HepG2 (cell line): ENCODE results near the gene HSPA1A. TPM values are rescaled to one million over a fixed set of nuclear protein-coding genes. Genes with fewer than 3 reads are reported as not detected.

Experiments
- ATAC-seq: fragments of 200-7000 bp; cut with Tn5 transposase; 3 replicates; pipeline ENCODE4 v1.9.1; 2020; ENCODE audit warnings: mild to moderate bottlenecking, moderate library complexity
- BruUV-seq: library from RNA; stranded (reverse); fragments of 400-500 nt; replicated peaks from 2 replicates; lab custom pipeline; 2021; lab: Mats Ljungman, UMichigan
- CTCF ChIA-PET: fragments of 300-600 bp; formaldehyde crosslinking; extraction: SDS; loops from one replicate; lab custom pipeline; 2021; ENCODE audit warnings: low total read pairs, inconsistent platforms, low intra/inter-chr PET ratio; lab: Yijun Ruan, JAX
- POLR2A ChIA-PET: fragments of 350-600 bp; sonication (Branson Sonifier 250); formaldehyde crosslinking; loops from one replicate; lab custom pipeline; 2020; ENCODE audit warnings: antibody characterized with exemption, inconsistent platforms; lab: Yijun Ruan, JAX
- DNase-seq: peaks from one replicate; pipeline ENCODE4 v3.0.0-alpha.2; 2015; ENCODE audit warnings: low spot score
- FAIRE-seq: peaks from 3 replicates; lab custom pipeline; 2011; peaks lifted over from hg19 to GRCh38; lab: Jason Lieb, UNC
- H2AFZ ChIP-seq: one replicate; pipeline ENCODE4 v1.6.1; 2011; ENCODE audit warnings: low read length, inconsistent platforms
- H3K27ac ChIP-seq: fragments of 300-600 bp; 3 replicates; pipeline ENCODE4 v1.8.0; 2011; ENCODE audit warnings: mixed run types, mild to moderate bottlenecking, mixed read lengths, low read length, inconsistent platforms; ENCODE audit not compliant: insufficient read depth; ENCODE audit errors: extremely low read length
- H3K27me3 ChIP-seq, 2 experiments: fragments of 200-600 bp in 1 of 2; 2 replicates in 1 of 2; 3 replicates in 1 of 2; pipeline versions ENCODE4 v1.6.0 to v1.8.0; 2011; ENCODE audit warnings: low read length in 2 of 2, mild to moderate bottlenecking in 2 of 2, moderate library complexity in 2 of 2, inconsistent platforms in 1 of 2; ENCODE audit not compliant: insufficient read depth in 2 of 2, control insufficient read depth in 1 of 2
- H3K36me3 ChIP-seq, 2 experiments: fragments of 200-600 bp in 1 of 2; replicated peaks in 1 of 2; 2 replicates in 1 of 2; 3 replicates in 1 of 2; pipeline versions ENCODE4 v1.5.1 to v1.8.0; 2011; ENCODE audit warnings: low read length in 2 of 2, inconsistent platforms in 1 of 2; ENCODE audit not compliant: insufficient read depth in 2 of 2, control insufficient read depth in 1 of 2
- H3K4me1 ChIP-seq: 2 replicates; pipeline ENCODE4 v1.5.1; 2012; ENCODE audit warnings: low read length, inconsistent platforms; ENCODE audit not compliant: insufficient read depth
- H3K4me2 ChIP-seq: 2 replicates; pipeline ENCODE4 v1.6.0; 2011; ENCODE audit warnings: low read depth, low read length, inconsistent platforms
- H3K4me3 ChIP-seq, 3 experiments: fragments of 200-600 bp in 1 of 3; sonication (generic), shearing (Covaris generic) in 1 of 3; replicated peaks in 1 of 3; 2 replicates each; pipeline ENCODE4 v1.5.1; 2011 to 2016; ENCODE audit warnings: low read length in 3 of 3, inconsistent platforms in 2 of 3, low read depth in 2 of 3, mild to moderate bottlenecking in 2 of 3, control low read depth in 1 of 3, mixed read lengths in 1 of 3; ENCODE audit not compliant: insufficient read depth in 1 of 3
- H3K79me2 ChIP-seq: one replicate; pipeline ENCODE4 v1.6.1; 2011; ENCODE audit warnings: low read length, inconsistent platforms; ENCODE audit not compliant: insufficient read depth
- H3K9ac ChIP-seq: 2 replicates; pipeline ENCODE4 v1.6.0; 2011; ENCODE audit warnings: mild to moderate bottlenecking, low read depth, low read length, inconsistent platforms; ENCODE audit not compliant: insufficient read depth
- H3K9me3 ChIP-seq: 2 replicates; pipeline ENCODE4 v1.5.1; 2012; ENCODE audit warnings: mild to moderate bottlenecking, low read length
- H4K20me1 ChIP-seq: 2 replicates; pipeline ENCODE4 v1.6.0; 2011; ENCODE audit warnings: inconsistent platforms, mild to moderate bottlenecking, low read length, moderate library complexity; ENCODE audit not compliant: insufficient read depth
- EZH2 ChIP-seq: conservative IDR thresholded peaks from 2 replicates; pipeline ENCODE4 v1.6.1; 2012; ENCODE audit warnings: mild to moderate bottlenecking, low read depth, low read length, moderate library complexity
- FOXC1 ChIP-seq: sonication (generic); formaldehyde crosslinking; IDR thresholded peaks from 2 replicates; pipeline ENCODE4 v1.8.0; 2022; ENCODE audit warnings: mild to moderate bottlenecking, missing genetic modification reagents, borderline replicate concordance
- HDAC1 ChIP-seq: sonication (generic); formaldehyde crosslinking; IDR thresholded peaks from 2 replicates; pipeline ENCODE4 v1.5.1; 2020; ENCODE audit warnings: mild to moderate bottlenecking, missing genetic modification reagents
- KAT2B ChIP-seq: fragments of 150-350 bp; IDR thresholded peaks from 2 replicates; pipeline ENCODE4 v1.6.1; 2014; ENCODE audit warnings: low read depth, low read length, borderline replicate concordance
- KDM6A ChIP-seq: IDR thresholded peaks from 2 replicates; pipeline ENCODE4 v1.6.1; 2016; ENCODE audit warnings: low read depth
- PCBP2 ChIP-seq: fragments of 200-400 bp; formaldehyde crosslinking; optimal IDR thresholded peaks from 2 replicates; pipeline ENCODE3; 2018; ENCODE audit warnings: low read length, low read depth; ENCODE audit not compliant: poor library complexity, severe bottlenecking
- POLR2A ChIP-seq, 2 experiments: IDR thresholded peaks; 2 replicates each; pipeline ENCODE4 v1.6.1; 2011; ENCODE audit warnings: low read depth in 2 of 2, low read length in 2 of 2, mild to moderate bottlenecking in 1 of 2, moderate library complexity in 1 of 2; ENCODE audit not compliant: insufficient read depth in 1 of 2
- RARA ChIP-seq: IDR thresholded peaks from 2 replicates; pipeline ENCODE4 v1.6.1; 2016; ENCODE audit warnings: missing genetic modification reagents, missing compliant biosample characterization
- SRF ChIP-seq: IDR thresholded peaks from 2 replicates; pipeline ENCODE4 v1.6.1; 2011; ENCODE audit warnings: mild to moderate bottlenecking, low read depth, low read length, moderate library complexity
- TEAD2 ChIP-seq: sonication (generic); formaldehyde crosslinking; IDR thresholded peaks from 2 replicates; pipeline ENCODE4 v1.9.0; 2021; ENCODE audit warnings: missing genetic modification reagents
- ZBTB1 ChIP-seq: sonication (generic); formaldehyde crosslinking; IDR thresholded peaks from 2 replicates; pipeline ENCODE4 v1.4.0; 2020; ENCODE audit warnings: missing genetic modification reagents, borderline replicate concordance
- ZNF160 ChIP-seq: sonication (generic); formaldehyde crosslinking; IDR thresholded peaks from 2 replicates; pipeline ENCODE4 v1.8.0; 2022; ENCODE audit warnings: mild to moderate bottlenecking, inconsistent platforms, missing genetic modification reagents
- ZNF232 ChIP-seq: sonication (generic); formaldehyde crosslinking; IDR thresholded peaks from 2 replicates; pipeline ENCODE4 v1.4.0; 2020; ENCODE audit warnings: missing genetic modification reagents, borderline replicate concordance
- ZNF530 ChIP-seq: sonication (generic); formaldehyde crosslinking; IDR thresholded peaks from 2 replicates; pipeline ENCODE4 v1.5.0; 2020; ENCODE audit warnings: low read depth, mild to moderate bottlenecking, missing genetic modification reagents
- ZNF552 ChIP-seq: sonication (generic); formaldehyde crosslinking; IDR thresholded peaks from 2 replicates; pipeline ENCODE4 v1.9.0; 2022; ENCODE audit warnings: missing genetic modification reagents, mild to moderate bottlenecking, borderline replicate concordance
- ZNF562 ChIP-seq: sonication (generic); formaldehyde crosslinking; IDR thresholded peaks from 2 replicates; pipeline ENCODE4 v1.8.0; 2022; ENCODE audit warnings: missing genetic modification reagents, borderline replicate concordance
- ZNF775 ChIP-seq: sonication (generic); formaldehyde crosslinking; IDR thresholded peaks from 2 replicates; pipeline ENCODE4 v1.4.0; 2020; ENCODE audit warnings: missing genetic modification reagents, mild to moderate bottlenecking, moderate library complexity, borderline replicate concordance
- ZNF792 ChIP-seq: IDR thresholded peaks from 2 replicates; pipeline ENCODE4 v1.6.1; 2016
- ZNF879 ChIP-seq: sonication (generic); formaldehyde crosslinking; IDR thresholded peaks from 2 replicates; pipeline ENCODE4 v1.8.1; 2023; ENCODE audit warnings: missing genetic modification reagents
- WGBS: methylation state at CpG from one replicate; pipeline ENCODE4 v1.1.6; 2017; ENCODE audit warnings: low lambda C conversion rate; 5-methylcytosine and 5-hydroxymethylcytosine counted together
- in situ Hi-C: cut with HindIII; loops from 2 replicates; pipeline ENCODE4 v1.10.0; 2017; ENCODE audit warnings: low pct_unique_long_range_greater_than_20kb; ENCODE audit not compliant: extremely low pct_ligation_motif_present
- intact Hi-C: fragments of 100-400 bp; cut with micrococcal nuclease; formaldehyde crosslinking; loops from one replicate; pipeline ENCODE4 v1.10.0; 2022; ENCODE audit not compliant: unreplicated experiment
- polyA plus RNA-seq, 8 experiments: library from polyadenylated mRNA; depleted of rRNA in 3 of 8; stranded (reverse) in 7 of 8; unstranded in 1 of 8; fragments of >200 nt; fragmentation: Illumina TruSeq in 4 of 8; extraction: Trizol in 4 of 8; gene quantifications; 2 replicates each; pipeline versions ENCODE4 v1.2.1 to v1.2.3, GENCODE V29; 2011 to 2016; ENCODE audit warnings: low read depth in 4 of 8, missing spikeins in 1 of 8, mixed read lengths in 1 of 8; ENCODE audit not compliant: insufficient read depth in 1 of 8
- total RNA-seq, 5 experiments: library from RNA; depleted of rRNA; stranded (reverse); fragments of >200 nt; fragmentation: Illumina TruSeq; extraction: Trizol; gene quantifications; 2 replicates each; pipeline ENCODE4 v1.2.3, GENCODE V29; 2016; ENCODE audit warnings: low read depth in 1 of 5
- TF ChIP-seq, protein P1 (sequence below): sonication (generic); formaldehyde crosslinking; IDR thresholded peaks from 2 replicates; pipeline ENCODE4 v1.8.0; 2022; ENCODE audit warnings: mild to moderate bottlenecking, missing genetic modification reagents, moderate library complexity
- TF ChIP-seq, protein P2 (sequence below): sonication (generic); formaldehyde crosslinking; IDR thresholded peaks from 2 replicates; pipeline ENCODE4 v1.8.0; 2022; ENCODE audit warnings: missing genetic modification reagents, mild to moderate bottlenecking, moderate library complexity, borderline replicate concordance
- TF ChIP-seq, protein P3 (sequence below): IDR thresholded peaks from 2 replicates; pipeline ENCODE4 v1.6.1; 2016; ENCODE audit warnings: mild to moderate bottlenecking, missing biosample characterization, missing genetic modification reagents
- TF ChIP-seq, protein P4 (sequence below): sonication (generic); formaldehyde crosslinking; IDR thresholded peaks from 2 replicates; pipeline ENCODE4 v1.5.0; 2020; ENCODE audit warnings: mild to moderate bottlenecking, missing genetic modification reagents, moderate library complexity

HSPA1A gene
- total and polyA plus RNA-seq, 2 of the 13 experiments (the other 11 are each of a cell fraction or from before 2014, with no cell fraction given) = 44.5 to 85.0 TPM

DNA sequence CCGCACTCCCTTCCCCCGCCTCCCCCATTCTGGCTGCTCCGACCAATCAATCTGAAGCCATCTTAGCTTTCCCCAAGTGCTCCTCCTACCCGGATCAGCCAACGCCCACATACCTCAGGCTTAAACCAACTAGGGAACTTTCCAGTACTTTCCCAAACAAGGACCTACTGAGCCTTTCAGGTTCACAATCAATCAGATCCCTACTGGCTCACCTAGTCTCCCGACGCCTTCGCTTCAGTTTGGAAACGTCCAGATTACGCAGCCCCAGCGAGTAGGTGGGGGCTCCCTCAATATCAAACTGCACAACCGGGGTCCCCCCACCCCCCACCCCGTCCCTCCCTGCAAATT is 692 bp upstream of the HSPA1A start:
- Histone ChIP-seq H3K4me3 (peak overlapping the region; percentile 52 to 71 (median 54)), H4K20me1 (no peaks in the 10 kb centered on the region), H3K79me2 (peaks cover 19% of the 10 kb centered on the region), H2AFZ (no peak overlapping the region), H3K4me2 (peak overlapping the region; percentile 87), H3K27ac (peak overlapping the region; percentile 95), H3K9me3 (no peaks in the 10 kb centered on the region), H3K9ac (peak overlapping the region; percentile 78), H3K4me1 (peaks cover 29% of the 10 kb centered on the region), H3K27me3 (no peaks in the 10 kb centered on the region), H3K36me3 (no peaks in the 10 kb centered on the region)
- POLR2A ChIA-PET = interaction anchor here (0.6 to 3.6 kb wide), 35 partner anchors 8 to 273 kb away, joined by 3 to 102 read pairs (median 5); partner anchors contain the start of genes ABHD16A, APOM, BAG6 and C2
- in situ Hi-C loops (no loop called here), intact Hi-C loops (loop anchor here (2.0 kb wide), 1 partner anchor 20 kb away; the partner anchor contains the start of gene VARS1)
- peak; percentile 34 for FAIRE-seq
- ATAC-seq = peak; percentile 54
- peak; percentile 96 for DNase-seq
- 41% methylated on average over 13 of the region's 13 CpGs for WGBS
- no TSS peak for BruUV-seq
- CTCF ChIA-PET = no interaction called here
- TF ChIP-seq, protein P1, sequence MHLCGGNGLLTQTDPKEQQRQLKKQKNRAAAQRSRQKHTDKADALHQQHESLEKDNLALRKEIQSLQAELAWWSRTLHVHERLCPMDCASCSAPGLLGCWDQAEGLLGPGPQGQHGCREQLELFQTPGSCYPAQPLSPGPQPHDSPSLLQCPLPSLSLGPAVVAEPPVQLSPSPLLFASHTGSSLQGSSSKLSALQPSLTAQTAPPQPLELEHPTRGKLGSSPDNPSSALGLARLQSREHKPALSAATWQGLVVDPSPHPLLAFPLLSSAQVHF (CRISPR knock-in tag) = no peak
- TF ChIP-seq RARA (CRISPR knock-in tag) (peak; percentile 11; the same call in 1 of the 2 replicates), ZBTB1 (CRISPR knock-in tag) (no peak), ZNF160 (CRISPR knock-in tag) (no peak), TEAD2 (CRISPR knock-in tag) (no peak), ZNF552 (no peak), FOXC1 (CRISPR knock-in tag) (no peak), POLR2A (IDR thresholded peaks at IDR 0.05; ENCODE audit: insufficient read depth in 1 of 2, low read depth in 2 of 2, low read length in 2 of 2) (peak; percentile 51 to 65), SRF (peak; percentile 56; the same call in 1 of the 2 replicates), KAT2B (no peak), PCBP2 (no peak), ZNF562 (CRISPR knock-in tag) (no peak), EZH2 (no peak), ZNF775 (CRISPR knock-in tag) (no peak), KDM6A (CRISPR knock-in tag) (no peak), ZNF879 (CRISPR knock-in tag) (no peak), ZNF530 (CRISPR knock-in tag) (no peak), HDAC1 (CRISPR knock-in tag) (peak; percentile 43; the same call in 1 of the 2 replicates), ZNF792 (CRISPR knock-in tag) (peak; percentile 24), ZNF232 (no peak)
- TF ChIP-seq, protein P2, sequence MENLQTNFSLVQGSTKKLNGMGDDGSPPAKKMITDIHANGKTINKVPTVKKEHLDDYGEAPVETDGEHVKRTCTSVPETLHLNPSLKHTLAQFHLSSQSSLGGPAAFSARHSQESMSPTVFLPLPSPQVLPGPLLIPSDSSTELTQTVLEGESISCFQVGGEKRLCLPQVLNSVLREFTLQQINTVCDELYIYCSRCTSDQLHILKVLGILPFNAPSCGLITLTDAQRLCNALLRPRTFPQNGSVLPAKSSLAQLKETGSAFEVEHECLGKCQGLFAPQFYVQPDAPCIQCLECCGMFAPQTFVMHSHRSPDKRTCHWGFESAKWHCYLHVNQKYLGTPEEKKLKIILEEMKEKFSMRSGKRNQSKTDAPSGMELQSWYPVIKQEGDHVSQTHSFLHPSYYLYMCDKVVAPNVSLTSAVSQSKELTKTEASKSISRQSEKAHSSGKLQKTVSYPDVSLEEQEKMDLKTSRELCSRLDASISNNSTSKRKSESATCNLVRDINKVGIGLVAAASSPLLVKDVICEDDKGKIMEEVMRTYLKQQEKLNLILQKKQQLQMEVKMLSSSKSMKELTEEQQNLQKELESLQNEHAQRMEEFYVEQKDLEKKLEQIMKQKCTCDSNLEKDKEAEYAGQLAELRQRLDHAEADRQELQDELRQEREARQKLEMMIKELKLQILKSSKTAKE (CRISPR knock-in tag) = no peak
- TF ChIP-seq, protein P3, sequence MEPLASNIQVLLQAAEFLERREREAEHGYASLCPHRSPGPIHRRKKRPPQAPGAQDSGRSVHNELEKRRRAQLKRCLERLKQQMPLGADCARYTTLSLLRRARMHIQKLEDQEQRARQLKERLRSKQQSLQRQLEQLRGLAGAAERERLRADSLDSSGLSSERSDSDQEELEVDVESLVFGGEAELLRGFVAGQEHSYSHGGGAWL = 0 out of 2 replicates have a peak, but pooled peaks have one; percentile 28
- TF ChIP-seq, protein P4, sequence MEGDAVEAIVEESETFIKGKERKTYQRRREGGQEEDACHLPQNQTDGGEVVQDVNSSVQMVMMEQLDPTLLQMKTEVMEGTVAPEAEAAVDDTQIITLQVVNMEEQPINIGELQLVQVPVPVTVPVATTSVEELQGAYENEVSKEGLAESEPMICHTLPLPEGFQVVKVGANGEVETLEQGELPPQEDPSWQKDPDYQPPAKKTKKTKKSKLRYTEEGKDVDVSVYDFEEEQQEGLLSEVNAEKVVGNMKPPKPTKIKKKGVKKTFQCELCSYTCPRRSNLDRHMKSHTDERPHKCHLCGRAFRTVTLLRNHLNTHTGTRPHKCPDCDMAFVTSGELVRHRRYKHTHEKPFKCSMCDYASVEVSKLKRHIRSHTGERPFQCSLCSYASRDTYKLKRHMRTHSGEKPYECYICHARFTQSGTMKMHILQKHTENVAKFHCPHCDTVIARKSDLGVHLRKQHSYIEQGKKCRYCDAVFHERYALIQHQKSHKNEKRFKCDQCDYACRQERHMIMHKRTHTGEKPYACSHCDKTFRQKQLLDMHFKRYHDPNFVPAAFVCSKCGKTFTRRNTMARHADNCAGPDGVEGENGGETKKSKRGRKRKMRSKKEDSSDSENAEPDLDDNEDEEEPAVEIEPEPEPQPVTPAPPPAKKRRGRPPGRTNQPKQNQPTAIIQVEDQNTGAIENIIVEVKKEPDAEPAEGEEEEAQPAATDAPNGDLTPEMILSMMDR = no peak
